GM18498 (cell line): Measurements from ENCODE around the gene KPTN.

ENCODE experiments used
- ATAC-seq: cut with Tn5 transposase; IDR thresholded peaks from one replicate; pipeline ENCODE4 v1.9.1; 2021; ENCODE audit warnings: mild to moderate bottlenecking, moderate library complexity; ENCODE audit not compliant: unreplicated experiment

KPTN gene

DNA sequence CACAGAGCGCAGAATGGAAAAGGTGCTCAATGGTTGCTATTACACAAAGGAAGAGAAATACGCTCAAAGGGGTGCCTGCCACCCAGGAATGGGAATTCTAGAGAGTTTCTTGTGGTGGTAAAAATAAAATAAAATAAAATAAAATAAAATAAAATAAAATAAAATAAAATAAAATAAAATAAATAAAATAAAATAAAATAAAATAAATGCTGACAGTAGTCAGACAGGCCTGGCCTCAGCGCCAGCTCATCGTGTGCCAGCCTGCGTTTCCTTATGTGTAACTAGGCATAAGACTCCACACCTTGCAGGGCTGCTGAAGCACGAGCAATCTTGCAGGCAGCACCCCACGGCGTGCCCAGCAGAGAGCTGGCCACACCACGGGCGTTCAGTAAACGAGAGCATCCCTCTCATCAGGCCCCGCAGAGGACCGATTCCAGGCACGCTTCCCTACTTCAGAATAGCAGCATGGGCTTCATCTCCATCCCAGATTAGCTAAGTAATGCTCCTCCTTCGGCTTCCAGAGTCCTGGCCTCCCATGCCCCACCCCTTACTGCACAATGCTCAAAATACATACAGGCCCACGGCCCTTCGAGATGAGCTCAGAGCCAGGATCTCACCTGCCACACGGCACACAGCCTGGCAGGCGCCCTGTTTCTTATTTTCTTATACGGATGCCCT is 25.3 kb upstream of the KPTN start:
- no peak for ATAC-seq

DNA sequence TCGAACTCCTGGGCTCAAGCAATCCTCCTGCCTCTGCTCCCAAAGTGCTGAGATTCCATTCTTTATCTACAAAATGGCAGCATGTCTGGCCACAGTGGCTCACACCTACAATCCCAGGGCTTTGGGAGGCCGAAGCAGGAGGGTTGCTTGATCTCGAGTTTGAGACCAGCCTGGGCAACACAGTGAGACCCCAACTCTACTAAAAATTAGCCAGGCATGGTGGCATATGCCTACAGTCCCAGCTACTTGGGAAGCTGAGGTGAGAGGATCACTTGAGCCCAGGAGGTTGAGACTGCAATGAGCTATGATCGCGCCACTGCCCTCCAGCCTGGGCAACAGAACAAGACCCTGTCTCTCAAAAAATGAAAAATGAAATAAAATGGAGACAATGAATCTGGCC is 24.7 kb upstream of the KPTN start:
- ATAC-seq: no peak

DNA sequence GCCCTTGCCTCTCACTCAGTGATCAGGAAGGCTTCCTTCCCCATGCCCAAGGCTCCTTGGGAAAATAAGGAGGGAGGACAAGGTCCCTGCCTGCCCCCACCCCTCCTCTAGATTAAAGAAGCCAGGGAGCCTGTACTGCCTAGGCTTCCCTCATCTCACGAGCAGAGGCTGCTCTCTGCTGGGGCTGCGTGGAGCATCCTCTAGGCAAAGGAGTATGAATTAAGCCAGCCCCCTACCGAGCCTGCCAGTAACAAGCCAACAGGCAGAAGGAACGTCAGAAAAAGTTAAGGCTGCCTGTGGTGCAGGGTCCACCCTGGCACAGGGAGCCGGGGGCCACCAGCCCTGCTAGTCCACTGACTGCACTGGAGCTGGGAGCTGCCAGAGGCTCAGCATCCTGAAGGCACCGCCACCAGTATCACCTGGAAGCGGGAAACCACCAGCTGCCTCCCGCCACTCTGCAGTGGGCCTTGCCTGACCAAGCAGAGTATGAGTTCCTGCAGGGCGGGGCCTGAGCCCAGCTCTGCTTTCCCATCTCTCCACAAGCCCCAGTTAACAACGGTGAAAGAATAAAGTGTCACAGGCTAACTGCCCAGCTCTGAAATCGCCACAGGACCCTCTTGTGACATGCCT is 24.0 kb upstream of the KPTN start:
- ATAC-seq: no peak

DNA sequence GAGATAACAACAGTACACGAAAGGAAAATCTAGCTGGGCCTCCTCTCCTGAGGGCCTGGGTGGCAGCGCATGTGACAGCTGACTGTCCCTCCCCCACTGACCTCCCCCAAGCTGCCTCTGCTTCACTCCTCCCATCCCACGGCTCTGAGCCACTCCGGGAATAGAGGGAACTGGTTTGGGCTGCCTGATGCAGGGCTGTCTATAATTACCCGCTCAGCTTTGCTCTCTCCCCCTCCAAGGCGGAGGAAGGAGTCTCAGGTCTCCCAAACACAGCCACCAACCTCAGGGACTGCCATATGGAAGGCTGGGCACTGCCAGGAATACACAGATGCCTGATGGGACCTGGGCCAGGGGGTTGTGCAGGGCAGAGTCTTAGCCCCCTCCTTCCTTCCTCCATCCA is 23.0 kb upstream of the KPTN start:
- ATAC-seq: no peak

DNA sequence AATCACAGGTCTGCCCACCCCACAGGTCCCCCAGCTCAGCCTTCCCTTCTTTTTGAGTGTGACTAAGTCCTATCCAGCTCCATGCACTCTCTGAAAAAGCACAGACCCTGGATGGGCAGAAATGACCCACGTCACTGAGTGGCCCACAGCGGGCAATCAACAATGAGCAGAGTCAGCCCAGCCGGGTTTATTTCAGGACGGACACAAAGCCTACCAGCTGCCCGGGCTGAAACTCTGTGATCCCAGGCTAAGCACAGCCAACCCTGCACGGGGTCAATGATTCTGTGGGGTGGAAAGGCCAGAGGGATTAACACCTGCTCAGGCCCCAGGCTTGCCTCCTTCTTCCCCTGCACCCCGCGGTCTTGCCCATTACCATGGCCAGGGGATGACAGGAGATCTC is 22.4 kb upstream of the KPTN start:
- ATAC-seq: no peak

DNA sequence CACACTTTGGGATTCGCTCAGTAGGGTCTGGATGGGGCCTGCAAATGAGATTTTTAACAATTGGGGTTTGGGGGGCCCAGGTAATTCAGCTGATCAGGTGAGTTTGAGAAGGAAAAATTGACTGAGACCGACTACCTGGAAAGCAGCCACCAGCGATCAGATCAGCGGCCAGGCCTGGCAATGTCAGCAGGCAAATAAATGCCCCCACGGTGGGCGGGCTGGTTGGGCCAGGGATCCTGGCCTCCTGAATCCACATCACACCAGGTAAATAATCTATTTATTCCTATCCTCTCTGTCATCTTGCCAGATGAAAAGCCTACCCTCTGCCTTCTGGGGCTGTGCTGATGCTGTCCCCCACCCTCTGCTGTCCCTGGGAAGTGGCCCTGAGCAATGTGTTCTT is 21.5 kb upstream of the KPTN start:
- no peak for ATAC-seq

DNA sequence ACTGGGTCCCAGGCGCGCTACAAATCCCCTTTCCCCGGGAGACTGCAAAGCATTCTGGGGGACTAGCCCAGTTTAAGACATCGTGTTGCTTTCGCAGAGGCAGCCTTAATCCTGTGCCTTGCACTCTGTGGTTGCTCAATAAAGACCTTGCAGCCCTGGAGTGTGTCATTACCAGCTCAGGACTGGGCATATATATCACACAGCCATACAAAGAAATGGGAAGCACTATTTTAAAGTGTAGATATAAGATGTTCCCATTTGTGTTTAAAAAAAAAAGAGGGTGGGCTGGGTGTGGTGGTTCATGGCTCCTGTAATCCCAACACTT is 19.8 kb upstream of the KPTN start:
- no peak for ATAC-seq

DNA sequence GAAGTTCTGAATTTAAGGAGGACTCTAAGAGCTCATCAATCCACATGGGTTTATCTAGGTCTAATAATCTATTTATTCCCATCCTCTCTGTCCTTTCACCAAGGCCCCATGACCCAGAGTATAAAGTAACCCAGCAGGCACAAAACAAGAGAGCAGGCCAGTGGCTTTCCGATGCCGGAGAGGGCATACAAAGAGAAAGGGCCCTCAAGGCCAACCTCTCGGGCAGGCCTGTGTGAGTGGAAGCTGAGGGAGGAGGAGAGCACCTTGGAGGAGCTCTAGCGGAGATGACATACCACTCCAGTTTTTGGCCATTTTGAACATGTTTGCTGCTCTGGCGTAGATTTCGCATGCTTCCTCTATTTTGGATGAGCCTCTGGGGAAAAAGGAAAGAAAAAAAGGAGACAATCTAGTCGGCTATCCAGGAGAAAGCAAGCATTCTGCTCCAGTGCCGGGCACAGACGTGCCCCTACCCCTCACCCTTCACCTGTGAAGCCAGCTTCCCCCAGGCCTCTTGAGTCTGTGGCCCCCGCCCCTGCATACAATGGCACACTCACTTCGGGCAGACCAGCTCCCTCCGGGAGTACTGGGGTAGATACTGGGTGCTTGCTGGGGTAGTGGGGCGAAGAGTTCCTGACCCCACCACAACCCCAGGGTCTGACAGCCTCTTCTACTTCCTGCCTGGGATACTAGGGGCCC is 19.3 kb upstream of the KPTN start:
- ATAC-seq: no peak

DNA sequence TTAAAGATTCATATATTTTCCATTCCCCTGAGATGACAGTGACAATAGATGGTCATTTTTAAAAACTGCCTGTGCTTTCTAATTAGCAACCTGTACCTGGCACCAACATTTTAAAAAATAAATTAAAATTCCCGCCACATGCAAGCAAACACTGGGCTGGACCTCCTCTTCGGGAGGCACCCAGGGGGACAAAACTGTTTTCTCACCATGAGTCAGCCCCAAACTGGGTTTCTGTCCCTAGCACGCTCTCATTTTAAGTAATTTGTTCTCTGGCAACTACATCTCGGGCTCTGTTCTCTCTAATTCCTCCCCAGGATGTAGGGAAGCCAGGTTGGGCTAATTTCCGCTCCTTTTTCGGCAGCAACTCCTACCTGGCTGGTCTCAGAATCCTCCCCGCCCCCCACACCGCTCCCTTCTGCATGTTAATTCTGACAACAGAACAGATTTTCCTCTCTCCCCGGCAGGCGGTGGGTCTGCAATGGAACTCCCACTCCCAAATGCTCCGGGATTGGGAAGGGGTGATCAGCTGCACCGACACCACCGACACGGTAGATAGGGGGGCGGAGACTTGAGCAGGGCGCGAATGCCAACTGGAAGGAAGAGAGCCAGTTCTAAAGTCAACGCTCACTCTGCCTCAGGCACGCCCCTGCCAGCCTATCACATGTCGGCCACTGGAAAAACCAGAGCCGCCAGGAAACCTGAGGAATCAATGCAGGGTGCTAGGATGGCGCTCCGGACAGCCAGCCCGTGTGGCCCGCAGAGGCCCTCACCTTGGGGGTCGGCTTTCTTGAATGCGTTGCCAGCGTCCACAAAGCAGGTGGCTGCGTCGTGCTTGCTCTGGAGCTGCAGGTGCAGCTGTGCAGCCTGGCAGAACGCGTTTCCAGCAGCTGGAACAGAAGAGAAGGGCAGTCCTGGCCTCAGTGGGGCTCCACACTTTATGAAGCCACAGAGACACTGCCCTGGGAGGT is 16.1 kb upstream of the KPTN start:
- no peak for ATAC-seq

DNA sequence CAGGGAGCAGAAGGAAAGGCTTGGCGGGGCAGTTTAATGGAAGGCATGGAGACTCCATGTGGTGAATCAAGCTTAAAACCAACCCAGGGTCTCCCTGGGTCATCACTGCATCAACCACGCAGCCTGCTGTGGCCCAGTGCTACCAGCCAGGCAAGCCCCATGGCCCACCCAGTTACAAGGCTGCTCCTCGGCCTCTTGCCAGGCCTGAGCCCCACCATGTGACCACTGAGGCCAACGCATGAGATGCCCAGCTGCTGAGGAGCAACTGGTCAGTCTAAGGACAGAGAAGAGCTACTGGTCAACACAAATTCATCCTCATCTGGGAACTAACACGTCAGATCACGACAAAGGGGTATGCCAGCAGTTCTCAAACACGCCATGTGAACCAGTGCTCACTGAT is 15.4 kb upstream of the KPTN start:
- ATAC-seq: no peak

DNA sequence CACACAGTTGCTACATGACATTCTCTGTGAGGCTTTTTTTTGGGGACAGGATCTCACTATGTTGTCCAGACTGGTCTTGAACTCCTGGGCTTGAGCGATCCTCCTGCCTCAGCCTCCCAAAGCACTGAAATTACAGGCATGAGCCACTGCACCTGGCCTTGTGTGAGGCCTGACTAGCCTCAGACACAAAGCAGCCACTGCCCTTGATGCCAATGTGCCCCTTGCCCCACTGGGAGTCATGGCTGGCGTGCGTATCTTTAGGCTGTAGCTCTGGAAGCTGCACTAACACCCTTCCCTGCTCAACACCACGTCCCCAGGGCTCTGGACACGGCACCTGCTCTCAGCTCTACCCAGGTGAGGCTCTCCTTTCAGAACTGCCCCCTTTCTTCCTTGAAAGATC is 14.5 kb upstream of the KPTN start:
- ATAC-seq: no peak

DNA sequence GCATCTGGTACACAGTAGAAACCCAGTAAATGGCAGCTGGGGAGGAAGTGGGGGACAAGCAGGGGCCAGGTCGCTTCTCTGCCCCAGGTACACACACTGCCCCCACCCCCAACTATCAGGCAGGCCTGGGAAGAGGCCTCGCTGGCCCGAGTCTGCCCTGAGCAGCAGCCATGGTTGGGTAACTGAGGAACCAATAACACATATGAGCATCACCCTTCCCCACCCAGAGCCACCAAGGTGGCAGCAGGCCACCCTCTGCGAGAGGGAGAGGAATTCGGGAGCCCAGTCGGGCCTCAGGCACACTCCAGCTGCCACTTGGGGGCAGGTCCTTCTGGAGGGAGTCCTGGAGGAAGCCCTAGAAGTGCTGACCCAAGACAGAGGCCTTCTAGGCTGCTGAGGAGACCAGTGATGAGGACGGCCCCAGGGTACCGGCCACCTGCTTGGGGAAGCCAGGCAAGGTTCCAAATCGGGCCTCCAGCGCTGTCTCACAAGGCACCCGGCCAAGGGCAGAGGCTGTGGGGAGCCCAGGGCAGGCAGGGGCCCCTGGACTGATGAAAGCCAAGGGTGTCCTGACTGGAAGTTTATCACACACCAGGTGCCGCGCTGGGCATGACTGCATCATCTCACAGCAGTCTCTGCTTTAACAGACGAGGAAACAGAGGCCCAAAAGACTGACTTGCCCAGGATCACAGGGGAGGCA is 14.0 kb upstream of the KPTN start:
- no peak for ATAC-seq

DNA sequence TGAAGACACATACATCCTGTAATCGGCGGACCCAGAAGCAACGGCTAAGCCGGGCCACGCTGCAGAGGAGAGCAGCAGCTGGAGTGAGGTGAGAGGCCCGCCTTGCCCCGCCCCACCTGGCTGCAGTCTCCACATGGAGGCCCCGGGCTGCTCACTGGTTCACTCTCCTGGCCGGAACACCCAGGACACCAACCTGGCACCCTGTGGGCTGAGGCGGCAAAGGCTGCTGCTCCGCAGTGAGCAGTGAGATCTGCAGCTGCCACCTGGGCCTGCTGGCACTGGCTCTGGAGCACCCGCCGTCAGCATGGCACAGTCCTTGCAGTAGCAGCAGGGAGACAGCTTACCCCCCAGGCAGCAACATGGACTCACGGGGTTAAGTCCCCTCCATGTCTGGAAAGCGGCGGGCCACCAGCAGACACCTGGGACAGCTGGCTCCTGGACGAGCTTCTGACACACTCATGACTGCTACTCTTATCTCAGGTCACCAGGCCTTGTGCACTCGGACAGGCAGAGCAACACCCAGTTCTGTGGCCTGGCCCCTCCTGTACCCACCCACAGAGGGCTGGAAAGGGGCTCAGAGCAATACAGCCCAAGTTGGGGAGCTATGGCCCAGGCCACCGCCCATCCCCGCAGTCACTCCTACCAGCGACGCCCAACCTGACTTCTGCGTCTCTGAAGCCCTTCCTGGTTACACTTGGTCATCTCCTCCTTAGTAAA is 13.2 kb upstream of the KPTN start:
- ATAC-seq: no peak

DNA sequence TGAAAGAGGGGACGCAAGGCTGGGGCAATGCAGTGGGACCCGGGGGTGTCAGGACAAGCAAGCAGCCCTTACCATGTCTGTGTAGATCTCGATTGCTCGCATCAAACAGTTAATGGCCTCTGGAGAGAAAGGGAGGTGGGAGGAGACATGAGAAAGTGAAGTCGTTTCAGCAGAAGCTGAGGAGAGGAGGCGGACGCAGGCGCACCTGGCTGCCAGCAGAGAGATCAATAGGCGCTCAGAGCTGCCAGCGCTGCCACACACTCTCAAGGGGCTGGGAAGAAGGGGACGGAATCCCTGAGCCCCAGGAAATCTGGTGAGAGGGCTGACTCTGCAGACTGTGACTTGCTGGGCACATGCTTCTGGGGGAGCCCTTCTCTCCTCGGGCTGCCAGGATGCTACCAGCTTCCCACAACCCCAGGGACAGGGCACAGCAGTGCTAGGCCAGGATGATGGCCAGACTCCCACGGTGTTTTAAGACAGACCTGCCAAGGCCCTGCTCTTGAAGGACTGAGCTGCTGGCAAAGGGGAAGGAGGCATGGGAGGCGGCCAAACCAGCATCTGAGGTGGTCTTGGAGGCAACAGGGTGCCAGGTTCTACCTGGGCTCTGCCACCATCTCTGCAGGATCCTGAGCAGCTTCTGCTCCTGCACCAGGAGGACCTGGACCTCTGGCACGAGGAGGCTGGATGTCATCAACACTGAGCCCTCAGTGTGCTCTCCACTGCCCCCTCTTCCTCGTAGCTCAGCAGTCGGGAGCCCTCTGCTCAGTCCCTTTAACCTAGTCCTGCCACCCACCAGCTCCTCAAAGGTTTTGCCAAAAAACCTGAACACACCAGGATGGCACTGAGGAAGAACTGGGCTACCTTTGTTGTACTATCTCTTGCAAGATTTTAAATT is 11.7 kb upstream of the KPTN start:
- ATAC-seq: no peak

DNA sequence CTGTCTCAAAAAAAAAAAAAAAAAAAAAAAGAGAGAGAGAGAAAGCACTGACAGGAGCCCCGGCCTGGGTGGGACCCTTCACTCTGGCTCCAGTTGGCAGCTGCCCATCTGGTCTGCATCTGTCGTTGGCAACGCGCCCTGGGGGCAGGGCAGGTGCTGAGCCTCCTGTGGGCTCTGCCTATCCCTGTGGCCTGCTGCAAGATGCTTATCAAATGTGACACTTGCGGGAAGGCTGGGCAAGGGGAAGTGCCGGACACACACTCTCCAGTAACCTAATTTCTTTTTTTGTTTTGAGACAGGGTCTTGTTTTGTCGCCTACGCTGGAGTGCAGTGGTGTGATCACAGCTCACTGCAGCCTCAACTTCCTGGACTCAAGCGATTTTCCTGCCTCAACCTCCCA is 10.7 kb upstream of the KPTN start:
- ATAC-seq: no peak

DNA sequence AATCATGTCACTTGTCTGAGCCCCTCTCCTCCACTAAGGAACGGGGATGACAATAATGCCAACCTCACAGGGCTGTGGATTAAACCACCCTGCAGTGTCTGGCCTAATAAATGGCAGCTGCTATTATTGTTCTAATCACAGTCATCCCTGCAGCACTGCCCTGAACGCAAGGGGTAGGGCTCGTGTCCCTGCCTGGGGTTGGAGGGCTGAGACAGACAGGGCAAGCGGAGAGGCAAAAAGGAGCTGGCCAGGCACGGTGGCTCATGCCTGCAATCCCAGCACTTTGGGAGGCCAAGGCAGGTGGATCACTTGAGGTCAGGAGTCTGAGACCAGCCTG is 10.2 kb upstream of the KPTN start:
- no peak for ATAC-seq

DNA sequence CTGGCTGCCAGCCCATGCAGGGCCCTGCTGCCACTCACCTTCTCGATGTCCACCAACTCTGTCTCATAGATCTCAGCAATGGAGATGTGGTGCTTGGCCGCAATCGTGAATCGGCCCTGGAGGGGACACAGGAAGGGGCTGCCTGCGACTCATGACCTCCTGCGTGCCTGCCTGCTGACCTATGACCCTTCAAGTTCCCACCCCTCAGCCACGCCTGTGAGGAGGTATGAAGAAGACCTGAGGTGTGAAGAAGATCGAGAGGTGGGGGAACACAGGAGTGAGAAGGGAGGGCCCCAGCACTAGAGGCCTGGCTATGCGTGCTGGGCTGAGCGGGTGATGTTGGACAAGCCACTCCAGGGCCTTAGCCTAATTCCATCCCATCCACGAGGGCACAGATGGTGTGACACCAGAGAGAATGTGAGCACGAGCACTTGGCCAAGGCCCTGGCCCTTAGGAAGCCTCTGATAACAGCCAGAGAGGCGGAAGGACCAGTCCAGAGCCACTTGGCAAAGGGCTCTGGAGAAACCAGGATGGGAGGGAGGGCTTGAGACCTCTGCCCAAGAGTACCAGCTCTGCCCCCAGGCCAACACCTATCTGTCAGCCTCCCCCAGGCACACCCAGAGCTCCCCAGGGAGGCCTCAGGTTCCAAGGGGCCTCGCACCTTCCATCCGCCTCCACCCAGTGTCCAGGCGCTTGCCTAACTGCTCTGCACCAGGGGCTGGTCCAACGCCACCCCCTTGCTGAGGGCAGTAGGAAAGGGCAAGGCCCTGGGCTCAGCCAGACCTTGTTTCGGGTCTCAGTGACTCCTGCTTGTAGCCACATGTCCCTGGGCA is 9.6 kb upstream of the KPTN start:
- ATAC-seq: no peak

DNA sequence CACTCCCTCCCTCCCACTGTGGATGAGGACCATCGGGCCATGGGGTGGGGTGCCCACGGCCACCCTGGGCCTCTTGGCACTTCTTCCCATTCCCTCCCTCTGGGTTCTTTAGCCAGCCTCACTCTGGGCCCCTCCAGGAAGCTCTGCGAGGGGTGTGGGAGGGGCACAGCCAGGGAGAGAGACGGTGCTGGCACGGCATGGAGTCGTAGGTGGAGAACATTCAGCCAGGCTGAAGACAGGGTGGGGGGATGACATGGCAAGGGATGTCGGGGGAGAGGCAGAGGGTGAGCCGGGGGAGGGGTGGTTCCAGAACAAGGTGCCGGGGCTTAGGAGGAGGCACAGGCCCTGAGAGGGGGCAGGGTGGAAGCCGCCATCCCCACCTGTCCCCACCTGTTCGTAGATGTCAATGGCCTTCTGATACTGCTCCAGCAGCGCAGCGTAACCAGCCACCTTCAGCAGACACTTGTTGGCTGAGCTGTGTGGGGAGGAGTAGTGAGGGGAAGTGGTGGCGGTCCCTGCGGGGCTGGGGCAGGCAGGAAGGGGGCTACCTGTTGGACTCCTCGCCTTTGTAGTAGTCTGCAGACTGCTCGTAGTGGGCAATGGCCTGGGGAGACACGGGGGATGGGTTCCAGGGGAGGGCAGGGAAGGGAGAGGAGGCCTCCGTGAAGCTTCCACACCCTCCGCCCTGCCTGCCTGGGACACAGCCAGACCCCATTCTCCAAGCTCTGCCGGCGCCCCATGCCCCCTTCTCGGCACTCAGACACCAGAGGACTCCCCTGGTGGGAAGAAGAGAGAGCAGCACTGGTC is 8.8 kb upstream of the KPTN start:
- no peak for ATAC-seq
